ENCODE results near the gene XRCC4. TPM values are rescaled to one million over a fixed set of nuclear protein-coding genes. Genes with fewer than 3 reads are reported as not detected.
A peak's percentile ranks its signal among the peaks of the same experiment; 100 is the strongest.

The XRCC4 gene
- total RNA-seq, 2 donors from 2014 or later, result 6.4 to 6.8 TPM

GRCh38 chr5:83331842-83332241 is 254.5 kb downstream of the XRCC4 start:
- no peak overlapping the region for H3K27ac ChIP-seq
- H3K9me3 ChIP-seq, result no peaks in the 10 kb centered on the region
- no peaks in the 10 kb centered on the region for H3K4me1 ChIP-seq
- H3K4me3 ChIP-seq, result no peak overlapping the region
- H3K27me3 ChIP-seq, result no peaks in the 10 kb centered on the region
- H3K36me3 ChIP-seq, result no peaks in the 10 kb centered on the region
- no peak for DNase-seq (ENCODE audit: low spot score)
- TF ChIP-seq CTCF (IDR thresholded peaks at IDR 0.05), result no peak

- no peak overlapping the region for H3K27ac ChIP-seq
- H3K4me1 ChIP-seq, result no peaks in the 10 kb centered on the region
- no peaks in the 10 kb centered on the region for H3K27me3 ChIP-seq
Observed at GRCh38 chr5:83337453-83338035, 260.2 kb downstream of the XRCC4 start.

GRCh38 chr5:83340511-83340918 is 263.2 kb downstream of the XRCC4 start:
- Histone ChIP-seq H3K36me3 (no peaks in the 10 kb centered on the region), H3K4me3 (no peak overlapping the region), H3K27ac (no peak overlapping the region), H3K4me1 (no peaks in the 10 kb centered on the region), H3K9me3 (no peaks in the 10 kb centered on the region), H3K27me3 (no peaks in the 10 kb centered on the region)
- TF ChIP-seq CTCF (IDR thresholded peaks at IDR 0.05), result no peak
- no peak for DNase-seq (ENCODE audit: low spot score)

More at GRCh38 chr5:83337453-83338035, 260.2 kb downstream of the XRCC4 start:
- DNase-seq (ENCODE audit: low spot score), result no peak
- Histone ChIP-seq H3K9me3 (no peaks in the 10 kb centered on the region), H3K36me3 (no peaks in the 10 kb centered on the region), H3K4me3 (no peak overlapping the region)
- no peak for TF ChIP-seq CTCF (IDR thresholded peaks at IDR 0.05)

GRCh38 chr5:83341815-83342334 is 264.5 kb downstream of the XRCC4 start:
- no peak for DNase-seq (ENCODE audit: low spot score)
- Histone ChIP-seq H3K27ac (peak overlapping the region in 1 of 2 donors; percentile 7), H3K9me3 (no peaks in the 10 kb centered on the region), H3K27me3 (no peaks in the 10 kb centered on the region), H3K4me1 (no peaks in the 10 kb centered on the region), H3K36me3 (no peaks in the 10 kb centered on the region), H3K4me3 (no peak overlapping the region)
- TF ChIP-seq CTCF (IDR thresholded peaks at IDR 0.05), result no peak

- peak overlapping the region in 1 of 2 donors; percentile 7 for H3K27ac ChIP-seq
- TF ChIP-seq CTCF (IDR thresholded peaks at IDR 0.05), result no peak
- no peak overlapping the region for H3K4me3 ChIP-seq
- H3K4me1 ChIP-seq, result no peaks in the 10 kb centered on the region
- no peak for DNase-seq (ENCODE audit: low spot score)
- H3K27me3 ChIP-seq, result no peaks in the 10 kb centered on the region
- H3K9me3 ChIP-seq, result no peaks in the 10 kb centered on the region
- no peaks in the 10 kb centered on the region for H3K36me3 ChIP-seq
Observed at GRCh38 chr5:83342465-83342864, 265.1 kb downstream of the XRCC4 start.

- no peaks in the 10 kb centered on the region for H3K36me3 ChIP-seq
- H3K4me3 ChIP-seq, result no peak overlapping the region
- H3K27me3 ChIP-seq, result no peaks in the 10 kb centered on the region
- H3K27ac ChIP-seq, result peak overlapping the region in 1 of 2 donors; percentile 7
- no peak for DNase-seq (ENCODE audit: low spot score)
- H3K4me1 ChIP-seq, result no peaks in the 10 kb centered on the region
- no peak for TF ChIP-seq CTCF (IDR thresholded peaks at IDR 0.05)
- no peaks in the 10 kb centered on the region for H3K9me3 ChIP-seq
Observed at GRCh38 chr5:83343299-83343698, 266.0 kb downstream of the XRCC4 start.
